Right lobe of liver (tissue), 6 donors: ENCODE data around the gene HIC1. TPM values are rescaled to one million over a fixed set of nuclear protein-coding genes. Genes with fewer than 3 reads are reported as not detected.

Experiments used
- ATAC-seq, 4 donors: fragments of 200-7000 bp; cut with Tn5 transposase; one replicate each; pipeline ENCODE4 v1.9.1; 2020; ENCODE audit warnings: mild to moderate bottlenecking in 4 of 4, moderate library complexity in 4 of 4
- DNase-seq, 3 donors: peaks; one replicate each; pipeline ENCODE4 v3.0.0-alpha.2; 2020
- H3K27ac ChIP-seq, 3 donors: fragments of 200-600 bp; one replicate each; pipeline ENCODE4 v1.8.0; 2022
- H3K27me3 ChIP-seq, 2 donors: fragments of 200-600 bp; one replicate each; pipeline ENCODE4 v1.8.0; 2022
- H3K36me3 ChIP-seq, 4 donors: fragments of 200-600 bp; sonication (generic) in 1 of 4; one replicate each; pipeline versions ENCODE4 v1.5.1 to v1.8.0; 2017 to 2022; ENCODE audit warnings: control low read depth in 1 of 4
- H3K4me1 ChIP-seq, 4 donors: fragments of 200-600 bp; sonication (generic) in 1 of 4; one replicate each; pipeline versions ENCODE4 v1.5.1 to v1.8.0; 2017 to 2022; ENCODE audit warnings: control low read depth in 1 of 4
- H3K4me3 ChIP-seq, 3 donors: fragments of 200-600 bp; one replicate each; pipeline ENCODE4 v1.8.0; 2022
- H3K9me3 ChIP-seq, 4 donors: fragments of 200-600 bp; sonication (generic) in 1 of 4; one replicate each; pipeline versions ENCODE4 v1.5.1 to v1.8.0; 2017 to 2022; ENCODE audit warnings: control low read depth in 1 of 4
- POLR2A ChIP-seq: fragments of 450-650 bp; IDR thresholded peaks from one replicate; pipeline ENCODE4 v1.6.1; 2017; ENCODE audit warnings: antibody characterized with exemption, mild to moderate bottlenecking
- WGBS: methylation state at CpG from one replicate; pipeline ENCODE4 v1.1.6; 2018; ENCODE audit warnings: low coverage, low lambda C conversion rate; ENCODE audit not compliant: insufficient coverage; ENCODE audit errors: missing lambda C conversion rate; 5-methylcytosine and 5-hydroxymethylcytosine counted together
- intact Hi-C, 2 donors: fragments of 100-400 bp; cut with DNase I; formaldehyde crosslinking; loops; one replicate each; pipeline versions ENCODE4 v1.11.2 to v1.14.1; 2022
- total RNA-seq, 6 experiments: library from RNA; depleted of rRNA in 2 of 6; stranded (reverse); fragments of >200 nt in 2 of 6; fragmentation: NEBNext Ultra II Directional in 3 of 6; extraction: Animal tissue kit (Norgen Biotek cat#: 25700) in 3 of 6; gene quantifications; one replicate each; pipeline versions ENCODE4 v1.1.0 to v1.2.4, GENCODE V29; 2016 to 2023
- TF ChIP-seq, protein P1 (sequence below), 4 donors: fragments of 200-600 bp in 3 of 4; fragments of 450-650 bp in 1 of 4; IDR thresholded peaks; one replicate each; pipeline versions ENCODE4 v1.5.1 to v1.8.0; 2016 to 2022; ENCODE audit warnings: antibody characterized with exemption in 4 of 4, mild to moderate bottlenecking in 2 of 4
- donor health status: DM: no; HTN: yes; CAD: no.
- donor health status: DM: no; HTN: no; CAD: no.
- donor health status: DM: no; HTN: no; CAD: no.
- donor health status: DM: no; HTN: yes; CAD: no.
- donor health status: DM: no; HTN: yes; CAD: no.

Gene HIC1
- total RNA-seq, 6 experiments from 2014 or later: 4.7 to 14.8 (median 6.1) TPM

DNA sequence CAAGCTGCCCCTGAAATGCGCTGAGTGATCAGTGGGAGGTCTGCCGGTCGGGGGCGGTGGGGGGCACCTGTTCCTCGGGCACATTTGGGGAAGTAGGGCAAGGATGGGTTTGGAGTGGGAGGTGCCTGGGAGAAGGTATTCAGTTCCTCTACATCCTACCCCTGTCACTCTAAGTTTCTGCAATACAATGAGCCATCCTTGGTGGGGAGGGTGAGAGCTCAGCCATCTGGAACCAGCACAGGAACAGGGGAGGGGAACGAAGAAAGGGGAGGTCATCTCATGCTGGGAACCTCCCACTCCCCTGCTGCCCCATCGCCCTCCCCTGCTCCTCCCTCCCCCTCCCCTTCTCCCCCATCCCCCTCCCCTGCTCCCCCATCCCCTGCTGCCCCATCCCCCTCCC lies 20.7 kb upstream of the HIC1 start:
- H3K4me3 ChIP-seq: no peak overlapping the region
- 92% methylated on average over 5 of the region's 7 CpGs for WGBS
- no peak for TF ChIP-seq POLR2A
- TF ChIP-seq, protein P1, sequence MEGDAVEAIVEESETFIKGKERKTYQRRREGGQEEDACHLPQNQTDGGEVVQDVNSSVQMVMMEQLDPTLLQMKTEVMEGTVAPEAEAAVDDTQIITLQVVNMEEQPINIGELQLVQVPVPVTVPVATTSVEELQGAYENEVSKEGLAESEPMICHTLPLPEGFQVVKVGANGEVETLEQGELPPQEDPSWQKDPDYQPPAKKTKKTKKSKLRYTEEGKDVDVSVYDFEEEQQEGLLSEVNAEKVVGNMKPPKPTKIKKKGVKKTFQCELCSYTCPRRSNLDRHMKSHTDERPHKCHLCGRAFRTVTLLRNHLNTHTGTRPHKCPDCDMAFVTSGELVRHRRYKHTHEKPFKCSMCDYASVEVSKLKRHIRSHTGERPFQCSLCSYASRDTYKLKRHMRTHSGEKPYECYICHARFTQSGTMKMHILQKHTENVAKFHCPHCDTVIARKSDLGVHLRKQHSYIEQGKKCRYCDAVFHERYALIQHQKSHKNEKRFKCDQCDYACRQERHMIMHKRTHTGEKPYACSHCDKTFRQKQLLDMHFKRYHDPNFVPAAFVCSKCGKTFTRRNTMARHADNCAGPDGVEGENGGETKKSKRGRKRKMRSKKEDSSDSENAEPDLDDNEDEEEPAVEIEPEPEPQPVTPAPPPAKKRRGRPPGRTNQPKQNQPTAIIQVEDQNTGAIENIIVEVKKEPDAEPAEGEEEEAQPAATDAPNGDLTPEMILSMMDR (IDR thresholded peaks at IDR 0.05): no peak
- ATAC-seq (no peak), DNase-seq (no peak)
- H3K27ac ChIP-seq: no peak overlapping the region
- peaks cover 0 to 15% (median 7%) of the 10 kb centered on the region in 4 donors for H3K36me3 ChIP-seq
- H3K9me3 ChIP-seq: no peaks in the 10 kb centered on the region
- H3K4me1 ChIP-seq: peaks cover 0 to 15% (median 3%) of the 10 kb centered on the region in 4 donors
- H3K27me3 ChIP-seq: no peaks in the 10 kb centered on the region
- intact Hi-C loops: no loop called here

DNA sequence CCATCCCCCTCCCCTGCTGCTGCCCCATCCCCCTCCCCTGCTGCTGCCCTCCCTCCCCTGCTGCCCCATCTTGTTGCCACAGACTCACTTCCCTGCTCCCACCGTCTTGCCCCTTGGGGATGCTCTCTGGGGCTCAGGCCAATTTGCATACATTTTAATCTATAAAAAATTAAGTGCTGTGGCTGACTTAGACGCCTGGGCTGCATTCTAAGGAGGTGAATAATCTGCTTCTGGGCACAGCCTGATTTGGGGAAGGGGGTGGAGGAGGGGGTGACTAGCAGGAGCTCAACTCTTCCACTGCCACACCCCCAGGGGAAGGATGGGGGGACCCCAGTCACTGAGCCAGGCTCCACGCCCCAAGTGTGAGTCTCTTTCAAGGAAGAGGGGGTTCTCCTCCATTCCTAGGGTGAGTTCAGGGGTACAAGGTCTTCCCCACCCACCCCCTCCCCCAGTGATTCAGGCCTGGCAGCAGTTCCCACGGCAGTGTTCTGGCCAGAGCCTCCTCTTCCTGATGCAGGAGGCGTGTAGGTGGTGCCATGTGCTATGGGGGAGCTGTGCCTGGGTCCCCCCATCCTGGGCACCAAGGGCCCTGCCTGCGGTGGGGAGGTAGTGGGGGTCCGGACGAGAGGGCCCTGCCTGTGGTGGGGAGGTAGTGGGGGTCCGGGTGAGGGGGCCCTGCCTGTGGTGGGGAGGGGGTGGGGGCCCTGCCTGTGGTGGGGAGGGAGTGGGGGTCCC lies 19.9 kb upstream of the HIC1 start:
- DNase-seq (peak in 1 of 3 donors; percentile 62), ATAC-seq (peak in 1 of 4 donors; percentile 2)
- no peak overlapping the region for H3K4me3 ChIP-seq
- peaks cover 0 to 15% (median 7%) of the 10 kb centered on the region in 4 donors for H3K36me3 ChIP-seq
- no peaks in the 10 kb centered on the region for H3K9me3 ChIP-seq
- peaks cover 0 to 11% (median 3%) of the 10 kb centered on the region in 4 donors for H3K4me1 ChIP-seq
- TF ChIP-seq, protein P1 (IDR thresholded peaks at IDR 0.05): no peak
- no peak for TF ChIP-seq POLR2A
- no peak overlapping the region for H3K27ac ChIP-seq
- H3K27me3 ChIP-seq: no peaks in the 10 kb centered on the region
- intact Hi-C loops: no loop called here
- 52% methylated on average over 4 of the region's 9 CpGs for WGBS

DNA sequence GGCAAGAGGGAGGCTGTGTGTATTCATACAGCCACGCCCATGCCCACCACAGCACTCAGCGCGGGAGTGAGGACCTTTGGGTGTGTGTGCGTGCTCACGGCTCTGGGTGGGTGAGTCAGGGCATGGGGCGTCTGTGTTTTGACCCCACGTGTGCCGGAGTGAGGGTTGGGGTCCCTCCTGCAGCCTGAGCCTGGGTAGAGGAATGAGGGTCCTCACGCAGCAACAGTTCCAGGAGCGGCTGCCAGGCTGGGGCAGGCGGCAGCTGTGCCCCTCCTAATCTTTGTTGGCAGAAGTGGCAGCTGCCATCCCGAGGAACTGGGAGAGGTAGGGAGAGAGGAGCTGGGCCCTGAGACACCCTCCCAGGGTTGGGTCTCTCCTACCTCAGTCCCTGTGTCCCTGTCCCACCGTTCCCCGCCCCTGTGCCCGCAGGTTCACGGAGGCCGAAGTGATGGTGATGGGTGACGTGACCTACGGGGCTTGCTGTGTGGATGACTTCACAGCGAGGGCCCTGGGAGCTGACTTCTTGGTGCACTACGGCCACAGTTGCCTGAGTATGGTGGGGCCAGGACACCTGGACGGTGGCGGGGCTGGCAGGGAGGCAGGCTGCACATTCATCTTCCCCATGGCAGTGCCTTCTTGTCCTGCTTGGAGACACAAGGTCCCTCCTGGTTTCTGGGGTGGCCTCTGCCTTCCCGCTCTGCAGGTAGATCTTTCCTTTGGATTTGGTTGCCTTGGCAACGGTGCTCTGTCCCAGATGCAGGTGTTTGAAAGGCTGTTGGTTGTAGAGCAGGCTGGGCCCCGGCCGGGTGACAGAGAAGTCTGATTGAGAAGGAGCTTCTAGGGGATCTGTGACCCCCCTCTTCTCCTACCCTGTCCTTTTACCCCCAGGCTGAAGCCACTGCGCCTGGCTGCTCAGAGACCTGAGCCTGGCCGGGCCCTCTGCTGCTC lies 19.1 kb upstream of the HIC1 start:
- peaks cover 0 to 9% (median 2%) of the 10 kb centered on the region in 4 donors for H3K4me1 ChIP-seq
- intact Hi-C loops: no loop called here
- H3K4me3 ChIP-seq: no peak overlapping the region
- 80% methylated on average over 1 of the region's 29 CpGs for WGBS
- no peaks in the 10 kb centered on the region for H3K27me3 ChIP-seq
- peaks cover 0 to 15% (median 7%) of the 10 kb centered on the region in 4 donors for H3K36me3 ChIP-seq
- H3K9me3 ChIP-seq: no peaks in the 10 kb centered on the region
- TF ChIP-seq, protein P1 (IDR thresholded peaks at IDR 0.05): no peak
- TF ChIP-seq POLR2A: no peak
- H3K27ac ChIP-seq: no peak overlapping the region
- no peak for ATAC-seq
- no peak for DNase-seq

DNA sequence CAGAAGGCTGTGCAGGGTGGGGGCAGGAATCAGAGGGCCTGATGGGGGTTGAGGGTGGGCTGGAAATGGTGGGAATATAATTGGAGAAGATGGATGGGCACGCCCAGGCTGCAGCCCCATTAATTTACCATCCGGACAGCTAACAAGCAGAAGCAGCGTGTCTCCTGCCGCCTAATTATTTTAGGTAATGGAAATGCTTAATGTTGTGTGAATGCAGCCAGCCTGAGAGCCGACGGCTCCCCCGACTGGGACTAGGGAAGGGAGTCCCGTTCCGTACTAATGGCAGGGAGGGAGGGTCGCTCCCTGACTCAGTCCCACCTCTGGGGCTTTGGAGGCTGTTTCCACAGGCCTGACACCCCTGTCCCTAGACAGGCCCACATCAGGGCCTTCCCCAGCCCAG lies 17.7 kb upstream of the HIC1 start:
- Histone ChIP-seq H3K4me1 (peaks cover 0 to 6% (median 0%) of the 10 kb centered on the region in 4 donors), H3K27me3 (no peaks in the 10 kb centered on the region), H3K27ac (no peak overlapping the region), H3K4me3 (no peak overlapping the region), H3K36me3 (peaks cover 0 to 15% (median 7%) of the 10 kb centered on the region in 4 donors), H3K9me3 (no peaks in the 10 kb centered on the region)
- DNase-seq: no peak
- intact Hi-C loops: no loop called here
- TF ChIP-seq, protein P1 (IDR thresholded peaks at IDR 0.05): no peak
- no peak for TF ChIP-seq POLR2A
- 91% methylated on average over 4 of the region's 10 CpGs for WGBS
- no peak for ATAC-seq
